Measurements from ENCODE around the gene GDF7.
"Not testable (repeated sequence)": the region's sequence is repeated elsewhere in the genome, so short reads cannot be mapped to it uniquely, and the experiment has no call there.

GDF7 gene

GRCh38 chr2:20704886-20705285 lies 37.9 kb downstream of the GDF7 start:
- H3K27ac ChIP-seq (ENCODE audit: poor library complexity, severe bottlenecking): no peak overlapping the region
- H3K36me3 ChIP-seq (ENCODE audit: low read depth): peaks cover 4% of the 10 kb centered on the region; the same call in 1 of the 2 replicates
- no peaks in the 10 kb centered on the region for H3K4me1 ChIP-seq (ENCODE audit: insufficient read depth, poor library complexity, severe bottlenecking)
- no peak for ATAC-seq (ENCODE audit: low read depth)
- no peaks in the 10 kb centered on the region for H3K9me3 ChIP-seq (ENCODE audit: severe bottlenecking)
- no peak overlapping the region for H3K4me3 ChIP-seq (ENCODE audit: severe bottlenecking)
- no peaks in the 10 kb centered on the region for H3K27me3 ChIP-seq (ENCODE audit: insufficient read depth, poor library complexity, severe bottlenecking)
- no peak for DNase-seq (ENCODE audit: low spot score)
- TF ChIP-seq CTCF (IDR thresholded peaks at IDR 0.05; ENCODE audit: poor library complexity, severe bottlenecking): no peak

- DNase-seq (ENCODE audit: low spot score): no peak
- no peaks in the 10 kb centered on the region for H3K4me1 ChIP-seq (ENCODE audit: insufficient read depth, poor library complexity, severe bottlenecking)
- H3K27ac ChIP-seq (ENCODE audit: poor library complexity, severe bottlenecking): no peak overlapping the region
- H3K27me3 ChIP-seq (ENCODE audit: insufficient read depth, poor library complexity, severe bottlenecking): no peaks in the 10 kb centered on the region
- no peaks in the 10 kb centered on the region for H3K9me3 ChIP-seq (ENCODE audit: severe bottlenecking)
- H3K36me3 ChIP-seq (ENCODE audit: low read depth): peaks cover 2% of the 10 kb centered on the region; the same call in 1 of the 2 replicates
- H3K4me3 ChIP-seq (ENCODE audit: severe bottlenecking): no peak overlapping the region
- no peak for TF ChIP-seq CTCF (IDR thresholded peaks at IDR 0.05; ENCODE audit: poor library complexity, severe bottlenecking)
- ATAC-seq (ENCODE audit: low read depth): no peak
Observed at GRCh38 chr2:20706217-20706616, 39.3 kb downstream of the GDF7 start.

- no peaks in the 10 kb centered on the region; the same call in 1 of the 2 replicates for H3K36me3 ChIP-seq (ENCODE audit: low read depth)
- DNase-seq (ENCODE audit: low spot score): no peak
- no peaks in the 10 kb centered on the region for H3K9me3 ChIP-seq (ENCODE audit: severe bottlenecking)
- no peak overlapping the region for H3K4me3 ChIP-seq (ENCODE audit: severe bottlenecking)
- H3K27me3 ChIP-seq (ENCODE audit: insufficient read depth, poor library complexity, severe bottlenecking): no peaks in the 10 kb centered on the region
- H3K4me1 ChIP-seq (ENCODE audit: insufficient read depth, poor library complexity, severe bottlenecking): no peaks in the 10 kb centered on the region
- no peak for ATAC-seq (ENCODE audit: low read depth)
- TF ChIP-seq CTCF (IDR thresholded peaks at IDR 0.05; ENCODE audit: poor library complexity, severe bottlenecking): no peak
- H3K27ac ChIP-seq (ENCODE audit: poor library complexity, severe bottlenecking): no peak overlapping the region
Observed at GRCh38 chr2:20706786-20707185, 39.8 kb downstream of the GDF7 start.

- Histone ChIP-seq H3K4me1 (ENCODE audit: insufficient read depth, poor library complexity, severe bottlenecking) (no peaks in the 10 kb centered on the region), H3K27ac (ENCODE audit: poor library complexity, severe bottlenecking) (no peak overlapping the region), H3K4me3 (ENCODE audit: severe bottlenecking) (no peak overlapping the region), H3K27me3 (ENCODE audit: insufficient read depth, poor library complexity, severe bottlenecking) (no peaks in the 10 kb centered on the region), H3K9me3 (ENCODE audit: severe bottlenecking) (no peaks in the 10 kb centered on the region), H3K36me3 (ENCODE audit: low read depth) (no peaks in the 10 kb centered on the region; the same call in 1 of the 2 replicates)
- no peak for DNase-seq (ENCODE audit: low spot score)
- no peak for ATAC-seq (ENCODE audit: low read depth)
- TF ChIP-seq CTCF (IDR thresholded peaks at IDR 0.05; ENCODE audit: poor library complexity, severe bottlenecking): no peak
Observed at GRCh38 chr2:20707601-20708000, 40.7 kb downstream of the GDF7 start.

- ATAC-seq (ENCODE audit: low read depth); DNase-seq (ENCODE audit: low spot score); H3K4me1 ChIP-seq (ENCODE audit: insufficient read depth, poor library complexity, severe bottlenecking); H3K36me3 ChIP-seq (ENCODE audit: low read depth); H3K4me3 ChIP-seq (ENCODE audit: severe bottlenecking); H3K27ac ChIP-seq (ENCODE audit: poor library complexity, severe bottlenecking); H3K9me3 ChIP-seq (ENCODE audit: severe bottlenecking); H3K27me3 ChIP-seq (ENCODE audit: insufficient read depth, poor library complexity, severe bottlenecking): not testable (repeated sequence)
Observed at GRCh38 chr2:20711641-20712040, 44.7 kb downstream of the GDF7 start.

GRCh38 chr2:20713585-20713984 lies 46.6 kb downstream of the GDF7 start:
- not testable (repeated sequence) for DNase-seq (ENCODE audit: low spot score); H3K9me3 ChIP-seq (ENCODE audit: severe bottlenecking); ATAC-seq (ENCODE audit: low read depth); H3K27ac ChIP-seq (ENCODE audit: poor library complexity, severe bottlenecking); H3K36me3 ChIP-seq (ENCODE audit: low read depth); H3K27me3 ChIP-seq (ENCODE audit: insufficient read depth, poor library complexity, severe bottlenecking); H3K4me3 ChIP-seq (ENCODE audit: severe bottlenecking); H3K4me1 ChIP-seq (ENCODE audit: insufficient read depth, poor library complexity, severe bottlenecking)

- H3K36me3 ChIP-seq (ENCODE audit: low read depth); DNase-seq (ENCODE audit: low spot score); H3K27me3 ChIP-seq (ENCODE audit: insufficient read depth, poor library complexity, severe bottlenecking); H3K9me3 ChIP-seq (ENCODE audit: severe bottlenecking); ATAC-seq (ENCODE audit: low read depth); H3K27ac ChIP-seq (ENCODE audit: poor library complexity, severe bottlenecking); H3K4me3 ChIP-seq (ENCODE audit: severe bottlenecking); H3K4me1 ChIP-seq (ENCODE audit: insufficient read depth, poor library complexity, severe bottlenecking): not testable (repeated sequence)
Observed at GRCh38 chr2:20714412-20714811, 47.5 kb downstream of the GDF7 start.

- not testable (repeated sequence) for ATAC-seq (ENCODE audit: low read depth)
Observed at GRCh38 chr2:20716164-20716563, 49.2 kb downstream of the GDF7 start.

More at GRCh38 chr2:20716164-20716563, 49.2 kb downstream of the GDF7 start:
- not testable (repeated sequence) for H3K36me3 ChIP-seq (ENCODE audit: low read depth); H3K4me1 ChIP-seq (ENCODE audit: insufficient read depth, poor library complexity, severe bottlenecking); DNase-seq (ENCODE audit: low spot score); H3K27ac ChIP-seq (ENCODE audit: poor library complexity, severe bottlenecking); H3K9me3 ChIP-seq (ENCODE audit: severe bottlenecking); H3K27me3 ChIP-seq (ENCODE audit: insufficient read depth, poor library complexity, severe bottlenecking); H3K4me3 ChIP-seq (ENCODE audit: severe bottlenecking)

All from RWPE2 (cell line).